ENCODE measurements around the gene SLC6A17.

- TF ChIP-seq CTCF (IDR thresholded peaks at IDR 0.05): no peak
- TF ChIP-seq EP300 (IDR thresholded peaks at IDR 0.05): no peak
These were observed 98.5 kb downstream of the SLC6A17 start for GRCh38 chr1:110248746-110249145.
